GM21619 (cell line): Measurements from ENCODE around the gene EMP3.
"Not testable (repeated sequence)": the region's sequence is repeated elsewhere in the genome, so short reads cannot be mapped to it uniquely, and the experiment has no call there.

Experiments used
- ATAC-seq: cut with Tn5 transposase; IDR thresholded peaks from one replicate; pipeline ENCODE4 v1.9.1; 2021; ENCODE audit not compliant: unreplicated experiment

The EMP3 gene

GRCh38 chr19:48371367-48371766, 46.0 kb downstream of the EMP3 start:
- no peak for ATAC-seq

GRCh38 chr19:48371771-48372170, 46.4 kb downstream of the EMP3 start:
- ATAC-seq = not testable (repeated sequence)

- no peak for ATAC-seq
Observed at GRCh38 chr19:48372904-48373303, 47.6 kb downstream of the EMP3 start.

GRCh38 chr19:48373567-48373966, 48.2 kb downstream of the EMP3 start:
- no peak for ATAC-seq

DNA sequence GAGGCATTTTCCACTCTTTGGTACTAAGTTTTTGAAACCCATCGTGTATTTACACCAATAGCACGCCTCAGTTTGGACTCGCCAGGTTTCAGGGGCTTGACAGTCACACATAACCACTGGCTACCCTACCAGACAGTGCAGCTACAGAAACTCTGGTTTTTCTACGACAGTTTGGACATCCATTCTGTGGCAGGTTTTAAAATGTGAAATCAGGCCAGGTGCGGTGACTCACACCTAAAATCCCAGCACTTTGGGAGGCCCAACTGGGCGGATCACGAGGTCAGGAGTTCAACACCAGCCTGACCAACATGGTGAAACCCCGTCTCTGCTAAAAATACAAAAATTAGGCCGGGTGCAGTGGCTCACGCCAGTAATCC, 52.8 kb downstream of the EMP3 start:
- ATAC-seq = no peak

DNA sequence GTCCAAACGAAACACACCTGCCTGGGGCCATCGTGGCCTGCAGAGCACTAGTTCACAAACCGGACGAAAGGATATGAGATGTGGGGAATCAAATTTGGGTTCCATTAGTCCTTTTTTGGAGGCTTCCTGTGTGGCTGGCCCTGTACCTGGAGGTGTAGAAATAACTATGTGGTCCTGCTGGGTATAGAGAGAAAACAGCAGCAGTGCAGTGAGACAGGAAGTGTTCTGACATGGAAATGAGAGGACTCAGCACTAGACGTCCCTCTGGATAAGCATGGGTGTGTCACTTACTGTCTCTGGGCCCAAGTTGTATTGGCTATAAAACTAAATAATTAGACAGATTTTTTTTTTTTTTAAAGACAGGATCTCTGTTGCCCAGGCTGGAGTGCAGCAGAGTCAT, 53.7 kb downstream of the EMP3 start:
- no peak for ATAC-seq
